GM19395 (cell line): ENCODE measurements around the gene PTPN21.

Experiments used
- ATAC-seq: cut with Tn5 transposase; IDR thresholded peaks from one replicate; pipeline ENCODE4 v1.9.1; 2021; ENCODE audit warnings: mild to moderate bottlenecking, moderate library complexity; ENCODE audit not compliant: unreplicated experiment

The PTPN21 gene

DNA sequence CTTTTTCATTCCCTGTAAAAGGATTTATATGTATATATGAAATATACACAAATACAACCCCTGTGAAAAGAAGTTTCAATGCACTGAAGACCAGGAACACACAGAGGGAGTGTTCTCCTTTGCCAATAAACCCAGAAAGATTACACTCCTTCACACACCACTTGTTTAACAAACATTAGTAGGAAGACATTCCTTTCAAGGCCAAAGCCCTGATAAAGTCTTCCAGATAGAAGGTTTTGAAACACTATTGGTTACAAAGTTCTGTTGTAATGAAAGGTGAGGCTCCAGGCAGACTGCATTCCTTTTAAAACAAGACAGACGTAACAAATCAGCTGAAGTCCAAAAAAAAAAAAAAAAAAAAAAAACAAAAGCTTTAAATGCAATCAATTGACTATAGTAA is 81.0 kb downstream of the PTPN21 start:
- ATAC-seq = no peak

- no peak for ATAC-seq
Observed at GRCh38 chr14:88470542-88471440, 84.0 kb downstream of the PTPN21 start.

DNA sequence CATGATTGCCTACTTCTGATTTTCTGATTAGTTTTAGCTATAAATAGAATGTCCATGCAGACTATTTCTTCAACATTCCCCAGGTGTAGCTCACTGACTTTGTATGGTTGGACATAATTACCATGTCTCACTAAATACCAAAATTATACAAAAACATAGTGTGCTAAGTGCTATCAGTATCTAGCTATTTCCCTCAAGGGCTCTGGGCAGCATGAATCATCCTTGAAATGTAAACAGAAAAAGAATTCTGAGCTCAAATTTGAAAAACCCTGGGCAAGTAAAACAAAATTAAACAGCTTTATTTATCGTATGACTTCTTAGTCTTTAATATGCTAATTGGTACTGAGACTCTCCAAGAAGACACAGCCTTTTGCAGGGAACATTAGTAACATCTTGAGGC is 86.4 kb downstream of the PTPN21 start:
- no peak for ATAC-seq

GRCh38 chr14:88463318-88463717 is 91.5 kb downstream of the PTPN21 start:
- ATAC-seq = peak; percentile 75

- ATAC-seq = no peak
Observed at GRCh38 chr14:88454886-88455285, 99.9 kb downstream of the PTPN21 start.

GRCh38 chr14:88452231-88452630 is 102.6 kb downstream of the PTPN21 start:
- ATAC-seq = no peak

DNA sequence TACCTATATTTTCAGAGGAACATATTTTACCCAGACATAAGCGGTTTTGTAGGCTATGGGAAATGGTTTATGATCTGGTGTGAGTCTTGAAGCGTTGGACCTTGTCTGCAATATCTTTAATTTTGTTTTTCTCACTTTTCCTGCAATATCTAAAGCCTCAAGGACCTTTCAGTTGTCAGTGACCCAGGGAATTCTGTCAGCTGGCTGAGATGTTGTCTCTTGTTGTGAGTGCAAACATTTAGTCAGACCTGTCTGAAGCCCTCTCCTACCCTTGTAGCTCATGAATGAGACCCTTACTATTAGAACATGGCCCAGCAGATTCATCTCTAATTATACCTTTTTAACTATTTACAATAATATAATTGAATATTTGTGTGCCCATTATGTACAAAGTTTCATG is 115.7 kb downstream of the PTPN21 start:
- ATAC-seq = no peak

GRCh38 chr14:88437658-88438057 is 117.1 kb downstream of the PTPN21 start:
- ATAC-seq = no peak

DNA sequence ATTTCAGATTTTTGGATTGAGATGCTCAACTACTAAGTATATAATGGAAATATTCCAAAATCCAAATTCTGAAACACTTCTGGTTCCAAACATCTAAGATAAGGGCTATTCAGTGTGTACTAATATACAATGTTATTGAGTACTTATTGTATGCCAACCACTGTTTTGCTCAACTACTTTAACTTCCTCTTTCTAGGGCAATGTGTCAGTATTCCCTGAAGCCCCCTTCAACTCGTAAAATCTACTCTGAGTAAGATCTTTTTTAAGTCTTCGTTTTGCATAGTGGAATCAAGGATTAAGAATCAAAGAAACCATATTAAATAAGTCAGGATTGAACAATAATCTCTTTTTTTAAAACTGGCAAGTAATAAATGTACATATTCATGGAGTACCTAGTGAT is 123.8 kb downstream of the PTPN21 start:
- ATAC-seq = no peak

GRCh38 chr14:88426271-88426670 is 128.5 kb downstream of the PTPN21 start:
- no peak for ATAC-seq

DNA sequence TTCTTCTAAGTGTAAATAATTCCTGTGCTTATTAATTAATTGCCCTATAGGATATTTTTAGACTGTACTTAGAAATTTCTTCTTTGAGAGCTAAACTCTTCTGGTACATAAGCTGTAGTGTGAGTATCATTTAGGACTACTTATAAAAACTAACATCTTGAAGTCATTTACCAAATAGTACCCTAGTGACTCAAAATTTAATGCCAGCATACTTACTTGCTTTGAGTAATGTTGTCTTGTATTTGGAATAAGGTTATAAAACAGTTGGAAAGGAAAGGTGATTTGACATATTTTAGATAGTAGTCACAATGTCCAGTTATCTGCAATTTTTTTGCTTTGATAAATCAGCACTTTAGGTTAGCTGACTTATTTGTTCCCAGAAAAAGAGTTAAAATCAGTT is 130.2 kb downstream of the PTPN21 start:
- ATAC-seq = no peak

- no peak for ATAC-seq
Observed at GRCh38 chr14:88422919-88423650, 131.7 kb downstream of the PTPN21 start.

- no peak for ATAC-seq
Observed at GRCh38 chr14:88422047-88422446, 132.8 kb downstream of the PTPN21 start.

GRCh38 chr14:88421286-88421685 is 133.5 kb downstream of the PTPN21 start:
- no peak for ATAC-seq

DNA sequence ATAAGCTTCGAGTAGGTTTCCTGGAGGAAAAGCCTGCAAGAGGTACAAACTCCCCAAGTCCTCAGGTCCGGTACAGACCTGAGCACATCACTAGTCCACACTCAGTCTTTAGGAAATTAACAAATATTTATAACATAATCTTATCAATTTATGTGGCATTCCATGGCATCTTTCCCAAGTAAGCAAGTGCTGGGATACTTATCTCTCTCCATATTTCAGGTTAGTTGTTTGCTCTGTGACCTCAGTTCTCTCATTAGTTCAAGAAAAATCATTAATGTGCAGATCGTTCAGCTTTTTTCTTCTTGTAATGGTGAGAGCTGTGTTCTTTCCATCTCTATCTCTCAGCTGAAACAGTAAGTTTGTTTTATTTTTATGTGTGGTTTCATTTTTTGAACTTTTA is 134.6 kb downstream of the PTPN21 start:
- no peak for ATAC-seq

GRCh38 chr14:88417594-88417993 is 137.2 kb downstream of the PTPN21 start:
- ATAC-seq = no peak
